Breast epithelium (tissue), 4 donors: ENCODE measurements around the gene TMEM255B. TPM values are rescaled to one million over a fixed set of nuclear protein-coding genes. Genes with fewer than 3 reads are reported as not detected.

Source experiments
- DNase-seq, 2 donors: peaks; one replicate each; pipeline ENCODE4 v3.0.0-alpha.2; 2019; ENCODE audit warnings: low spot score in 2 of 2
- H3K27ac ChIP-seq, 2 donors: fragments of 200-600 bp; sonication (generic) in 1 of 2; one replicate each; pipeline ENCODE4 v1.5.1; 2016 to 2019; ENCODE audit warnings: mild to moderate bottlenecking in 1 of 2
- H3K27me3 ChIP-seq, 2 donors: fragments of 200-600 bp; sonication (generic) in 1 of 2; one replicate each; pipeline versions ENCODE4 v1.5.1 to v1.6.0; 2017 to 2019; ENCODE audit warnings: control low read depth in 1 of 2, mild to moderate bottlenecking in 1 of 2
- H3K36me3 ChIP-seq: fragments of 200-600 bp; one replicate; pipeline ENCODE4 v1.5.1; 2019
- H3K4me1 ChIP-seq, 2 donors: fragments of 200-600 bp; sonication (generic); one replicate each; pipeline ENCODE4 v1.5.1; 2016 to 2019; ENCODE audit warnings: control low read depth in 1 of 2
- H3K4me3 ChIP-seq, 3 donors: fragments of 200-600 bp; sonication (generic); 1 replicate in 2 of 3; 2 replicates in 1 of 3; pipeline ENCODE4 v1.5.1; 2016 to 2019; ENCODE audit warnings: mild to moderate bottlenecking in 3 of 3, moderate library complexity in 2 of 3
- H3K9me3 ChIP-seq, 2 donors: fragments of 200-600 bp; sonication (generic) in 1 of 2; one replicate each; pipeline ENCODE4 v1.5.1; 2016 to 2019; ENCODE audit warnings: control low read depth in 1 of 2
- POLR2A ChIP-seq: fragments of 450-650 bp; IDR thresholded peaks from one replicate; pipeline ENCODE4 v1.6.1; 2016; ENCODE audit warnings: antibody characterized with exemption, mild to moderate bottlenecking, moderate library complexity
- POLR2AphosphoS5 ChIP-seq, 3 donors: sonication (generic); formaldehyde crosslinking; IDR thresholded peaks; one replicate each; pipeline ENCODE4 v1.6.1; 2017; ENCODE audit warnings: antibody characterized with exemption in 3 of 3
- intact Hi-C: fragments of 100-400 bp; cut with DNase I; formaldehyde crosslinking; loops from one replicate; pipeline ENCODE4 v1.15.1; 2023; ENCODE audit warnings: low total_unique reads
- total RNA-seq, 3 donors: library from RNA; depleted of rRNA; stranded (reverse); fragments of >200 nt; gene quantifications; one replicate each; pipeline ENCODE4 v1.1.0, GENCODE V29; 2016
- TF ChIP-seq, protein P1 (sequence below), 3 donors: fragments of 450-650 bp; IDR thresholded peaks; one replicate each; pipeline ENCODE4 v1.5.1; 2016 to 2017; ENCODE audit warnings: antibody characterized with exemption in 3 of 3, mild to moderate bottlenecking in 3 of 3, moderate library complexity in 3 of 3

Gene TMEM255B
- total RNA-seq, 3 donors from 2014 or later, result 2.3 to 11.8 (median 5.2) TPM

DNA sequence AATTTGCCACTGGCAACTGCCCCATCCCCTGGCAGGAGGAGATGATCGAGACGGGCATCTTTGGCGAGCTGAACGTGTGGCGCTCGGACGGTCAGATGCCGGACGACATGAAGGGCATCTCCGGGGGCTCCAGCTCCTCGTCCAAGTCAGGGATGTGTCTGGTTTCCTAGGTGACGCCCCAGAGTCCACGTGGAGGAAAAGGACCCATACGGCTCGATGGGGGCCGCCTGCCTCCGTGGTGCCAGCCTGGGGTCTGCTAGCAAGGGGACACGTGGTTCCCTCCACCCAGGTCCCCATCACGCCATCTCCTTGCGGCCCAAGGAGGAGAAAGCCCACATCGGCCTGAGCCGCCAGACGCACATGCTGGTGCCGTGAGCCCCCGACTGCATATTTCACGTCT, 23.8 kb upstream of the TMEM255B start:
- H3K4me1 ChIP-seq, result no peaks in the 10 kb centered on the region
- H3K27me3 ChIP-seq, result peaks cover 0 to 28% of the 10 kb centered on the region in 2 donors
- no peak overlapping the region for H3K27ac ChIP-seq
- H3K36me3 ChIP-seq, result no peaks in the 10 kb centered on the region
- TF ChIP-seq, protein P1, sequence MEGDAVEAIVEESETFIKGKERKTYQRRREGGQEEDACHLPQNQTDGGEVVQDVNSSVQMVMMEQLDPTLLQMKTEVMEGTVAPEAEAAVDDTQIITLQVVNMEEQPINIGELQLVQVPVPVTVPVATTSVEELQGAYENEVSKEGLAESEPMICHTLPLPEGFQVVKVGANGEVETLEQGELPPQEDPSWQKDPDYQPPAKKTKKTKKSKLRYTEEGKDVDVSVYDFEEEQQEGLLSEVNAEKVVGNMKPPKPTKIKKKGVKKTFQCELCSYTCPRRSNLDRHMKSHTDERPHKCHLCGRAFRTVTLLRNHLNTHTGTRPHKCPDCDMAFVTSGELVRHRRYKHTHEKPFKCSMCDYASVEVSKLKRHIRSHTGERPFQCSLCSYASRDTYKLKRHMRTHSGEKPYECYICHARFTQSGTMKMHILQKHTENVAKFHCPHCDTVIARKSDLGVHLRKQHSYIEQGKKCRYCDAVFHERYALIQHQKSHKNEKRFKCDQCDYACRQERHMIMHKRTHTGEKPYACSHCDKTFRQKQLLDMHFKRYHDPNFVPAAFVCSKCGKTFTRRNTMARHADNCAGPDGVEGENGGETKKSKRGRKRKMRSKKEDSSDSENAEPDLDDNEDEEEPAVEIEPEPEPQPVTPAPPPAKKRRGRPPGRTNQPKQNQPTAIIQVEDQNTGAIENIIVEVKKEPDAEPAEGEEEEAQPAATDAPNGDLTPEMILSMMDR (IDR thresholded peaks at IDR 0.05), result no peak
- no peak for TF ChIP-seq POLR2AphosphoS5 (IDR thresholded peaks at IDR 0.05)
- TF ChIP-seq POLR2A, result no peak
- DNase-seq, result no peak
- no peaks in the 10 kb centered on the region for H3K9me3 ChIP-seq
- H3K4me3 ChIP-seq, result no peak overlapping the region
- intact Hi-C loops, result no loop called here

GRCh38 chr13:113735750-113736149, 23.3 kb upstream of the TMEM255B start:
- no peak for DNase-seq
- H3K9me3 ChIP-seq, result no peaks in the 10 kb centered on the region
- peaks cover 0 to 23% of the 10 kb centered on the region in 2 donors for H3K27me3 ChIP-seq
- no peak overlapping the region for H3K27ac ChIP-seq
- H3K36me3 ChIP-seq, result no peaks in the 10 kb centered on the region
- H3K4me3 ChIP-seq, result no peak overlapping the region
- intact Hi-C loops, result no loop called here
- no peaks in the 10 kb centered on the region for H3K4me1 ChIP-seq
- TF ChIP-seq, protein P1 (IDR thresholded peaks at IDR 0.05), result no peak
- TF ChIP-seq POLR2AphosphoS5 (IDR thresholded peaks at IDR 0.05), result no peak
- no peak for TF ChIP-seq POLR2A

GRCh38 chr13:113736258-113736731, 22.7 kb upstream of the TMEM255B start:
- H3K27ac ChIP-seq, result no peak overlapping the region
- peaks cover 0 to 17% of the 10 kb centered on the region in 2 donors for H3K27me3 ChIP-seq
- no peaks in the 10 kb centered on the region for H3K9me3 ChIP-seq
- no peak overlapping the region for H3K4me3 ChIP-seq
- H3K36me3 ChIP-seq, result no peaks in the 10 kb centered on the region
- TF ChIP-seq, protein P1 (IDR thresholded peaks at IDR 0.05), result no peak
- TF ChIP-seq POLR2A (no peak), POLR2AphosphoS5 (IDR thresholded peaks at IDR 0.05) (no peak)
- intact Hi-C loops, result no loop called here
- no peak for DNase-seq
- no peaks in the 10 kb centered on the region for H3K4me1 ChIP-seq

DNA sequence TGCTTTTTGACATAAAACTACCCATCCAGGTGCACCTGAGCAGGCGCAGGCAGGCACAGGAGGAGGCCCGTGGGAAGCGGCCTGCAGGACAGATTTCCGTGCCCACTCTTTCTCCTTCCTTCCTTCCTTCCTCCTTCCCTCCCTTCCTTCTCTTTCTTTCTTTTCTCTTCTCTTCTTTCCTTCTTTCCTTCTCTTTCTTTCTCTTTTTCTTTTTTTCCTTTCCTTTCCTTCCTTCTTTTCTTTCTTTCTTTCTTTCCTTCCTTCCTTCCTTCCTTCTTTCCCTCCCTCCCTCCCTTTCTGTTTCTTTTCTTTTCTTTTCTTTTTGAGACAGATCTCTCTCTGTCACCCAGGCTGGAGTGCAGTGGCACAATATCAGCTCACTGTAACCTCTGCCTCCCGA, 21.2 kb upstream of the TMEM255B start:
- TF ChIP-seq POLR2AphosphoS5 (IDR thresholded peaks at IDR 0.05), result no peak
- TF ChIP-seq, protein P1 (IDR thresholded peaks at IDR 0.05), result no peak
- TF ChIP-seq POLR2A, result no peak
- no peak for DNase-seq
- no peak overlapping the region for H3K27ac ChIP-seq
- H3K4me3 ChIP-seq, result no peak overlapping the region
- intact Hi-C loops, result no loop called here
- H3K4me1 ChIP-seq, result no peaks in the 10 kb centered on the region
- no peaks in the 10 kb centered on the region for H3K36me3 ChIP-seq
- peaks cover 0 to 20% of the 10 kb centered on the region in 2 donors for H3K27me3 ChIP-seq
- H3K9me3 ChIP-seq, result no peaks in the 10 kb centered on the region

DNA sequence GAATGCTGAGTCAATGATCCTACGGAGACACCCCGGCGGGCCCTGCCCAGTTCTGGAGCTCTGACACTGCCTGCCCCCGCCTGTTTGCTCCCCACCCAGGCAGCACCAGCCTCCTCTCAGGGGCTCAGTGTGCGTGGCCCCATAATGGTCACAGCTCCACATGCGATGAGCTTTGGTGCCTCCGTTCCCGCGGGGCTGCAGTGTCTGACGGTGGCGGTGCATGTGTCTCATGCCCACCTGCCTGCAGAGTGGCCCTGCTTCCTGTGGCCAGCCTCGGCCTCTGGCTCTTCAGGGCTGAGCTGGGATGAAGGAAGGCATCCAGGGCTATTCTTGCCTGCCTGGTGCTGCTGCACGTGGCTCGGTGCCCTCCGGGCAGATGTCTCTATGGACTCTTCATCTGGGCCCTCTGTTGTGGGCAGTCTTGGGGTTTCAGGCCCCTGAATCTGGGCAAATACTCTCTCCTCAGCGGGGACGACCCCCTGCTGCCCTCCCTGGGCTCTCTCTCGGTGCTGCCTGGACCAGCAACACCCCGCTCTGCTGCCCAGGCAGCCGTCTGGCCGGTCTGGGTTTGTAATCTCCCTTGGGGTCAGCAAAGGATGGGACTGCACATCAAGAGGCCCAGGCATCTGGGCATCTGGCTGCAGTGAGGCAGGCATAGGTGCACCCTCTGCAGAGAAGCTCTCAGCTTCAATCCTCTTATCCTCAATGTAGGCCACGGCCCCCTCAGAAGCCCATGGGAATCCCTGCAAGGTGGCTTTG, 19.3 kb upstream of the TMEM255B start:
- intact Hi-C loops, result no loop called here
- TF ChIP-seq, protein P1 (IDR thresholded peaks at IDR 0.05), result no peak
- TF ChIP-seq POLR2AphosphoS5 (IDR thresholded peaks at IDR 0.05) (no peak), POLR2A (no peak)
- H3K4me1 ChIP-seq, result no peaks in the 10 kb centered on the region
- no peak for DNase-seq
- H3K4me3 ChIP-seq, result no peak overlapping the region
- no peaks in the 10 kb centered on the region for H3K36me3 ChIP-seq
- peaks cover 0 to 25% of the 10 kb centered on the region in 2 donors for H3K27me3 ChIP-seq
- no peak overlapping the region for H3K27ac ChIP-seq
- H3K9me3 ChIP-seq, result no peaks in the 10 kb centered on the region
